AG08395 (cell line): ENCODE results near the gene METTL17.
"Not testable (repeated sequence)": the region's sequence is repeated elsewhere in the genome, so short reads cannot be mapped to it uniquely, and the experiment has no call there.

Source experiments
- DNase-seq: peaks from one replicate; pipeline ENCODE4 v3.0.0; 2012; ENCODE audit warnings: mixed read lengths, low spot score

METTL17 gene

DNA sequence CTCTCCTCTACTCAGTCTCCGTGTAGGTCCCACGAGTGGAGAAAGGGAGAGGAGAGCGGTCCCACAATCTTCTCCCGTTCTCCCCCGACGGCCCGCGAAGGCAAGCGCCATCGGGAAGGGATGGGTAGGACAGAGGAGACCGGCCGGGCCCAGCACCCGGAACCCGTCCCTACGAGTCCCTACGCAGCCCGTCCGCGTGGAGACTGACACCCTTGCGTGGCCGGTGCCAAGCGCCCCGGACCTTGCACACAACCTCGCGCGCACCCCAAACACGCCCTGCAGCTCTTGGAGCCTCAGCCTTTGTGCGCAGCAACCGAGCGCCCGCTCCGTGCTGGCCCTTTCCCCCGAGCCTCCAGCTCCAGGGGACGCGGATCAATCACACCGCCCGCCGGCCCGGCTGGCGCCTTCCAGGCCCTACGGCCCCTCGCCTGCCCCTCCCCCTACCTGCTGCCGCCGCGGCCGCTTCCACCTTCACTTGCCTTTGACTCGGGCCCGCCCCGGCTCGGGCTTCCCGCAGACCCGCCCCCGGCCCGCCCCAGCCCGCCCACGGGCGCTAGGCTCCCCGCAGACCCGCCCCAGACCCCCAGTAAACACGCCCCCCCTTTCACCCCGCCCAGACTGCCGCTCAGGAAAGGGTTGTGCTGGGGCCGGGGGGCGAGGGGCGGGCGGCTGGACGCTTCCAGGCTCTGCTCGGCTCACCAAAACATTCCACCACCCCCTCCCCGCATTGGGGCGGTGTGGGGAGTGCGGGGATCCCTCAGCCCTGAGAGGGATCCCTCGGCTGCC is 35.0 kb downstream of the METTL17 start, which contains the start of gene NDRG2:
Gene NDRG2 (minus strand): TSS at position 477 of the 786 bp plus-strand sequence. CDS start 1,746 bp downstream, outside the sequence.
- DNase-seq: no peak

- DNase-seq: no peak
These were observed 35.8 kb downstream of the METTL17 start for GRCh38 chr14:21025371-21026273.

GRCh38 chr14:21026274-21026987 is 36.7 kb downstream of the METTL17 start:
- DNase-seq: no peak

GRCh38 chr14:21026988-21027315 is 37.2 kb downstream of the METTL17 start:
- no peak for DNase-seq

- no peak for DNase-seq
These were observed 40.1 kb downstream of the METTL17 start, which contains the start of gene TPPP2 for GRCh38 chr14:21029917-21030316. Gene TPPP2, plus strand, starts transcription at chr14:21030217. Its CDS starts 365 bp downstream, at chr14:21030582.

GRCh38 chr14:21030531-21030930 is 40.8 kb downstream of the METTL17 start:
- no peak for DNase-seq

DNA sequence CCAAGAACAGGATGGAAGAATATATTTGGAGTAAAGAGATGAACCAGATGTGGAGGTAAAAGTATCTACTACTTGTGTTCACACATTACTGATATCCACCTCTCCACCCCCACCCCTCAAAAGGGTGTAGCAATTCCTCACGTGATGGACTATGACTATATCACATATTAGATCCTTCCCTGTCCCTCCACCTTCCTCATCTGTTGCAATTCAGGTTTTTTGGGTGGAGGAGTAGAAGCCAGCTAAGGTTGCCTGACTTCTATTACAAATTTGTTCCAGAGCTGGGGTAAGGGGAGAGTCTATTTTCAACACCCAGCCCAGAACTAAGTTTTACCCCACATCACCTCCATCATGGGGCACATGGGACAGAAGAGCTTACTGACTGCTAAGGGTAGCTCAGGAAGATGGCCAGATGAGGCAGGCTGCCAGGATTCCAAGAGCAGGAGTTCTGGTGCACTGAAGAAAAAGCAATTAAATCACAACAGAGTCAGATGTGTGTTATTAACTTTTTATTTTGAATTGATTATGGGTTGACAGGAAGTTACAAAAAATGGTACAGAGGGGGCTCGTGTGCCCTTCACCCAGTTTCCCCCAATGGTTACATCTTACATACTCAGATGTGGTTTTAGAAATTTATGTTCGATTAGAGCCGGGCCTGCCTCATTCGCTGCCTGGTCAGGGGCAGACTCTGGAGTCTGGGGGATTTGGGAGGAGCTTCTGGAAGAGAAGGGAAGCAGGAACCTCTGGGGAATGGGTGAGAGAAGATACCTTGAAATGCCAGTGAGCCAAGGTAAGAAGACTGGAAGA is 42.7 kb downstream of the METTL17 start:
- no peak for DNase-seq

- no peak for DNase-seq
These were observed 43.4 kb downstream of the METTL17 start for GRCh38 chr14:21033133-21033698.

DNA sequence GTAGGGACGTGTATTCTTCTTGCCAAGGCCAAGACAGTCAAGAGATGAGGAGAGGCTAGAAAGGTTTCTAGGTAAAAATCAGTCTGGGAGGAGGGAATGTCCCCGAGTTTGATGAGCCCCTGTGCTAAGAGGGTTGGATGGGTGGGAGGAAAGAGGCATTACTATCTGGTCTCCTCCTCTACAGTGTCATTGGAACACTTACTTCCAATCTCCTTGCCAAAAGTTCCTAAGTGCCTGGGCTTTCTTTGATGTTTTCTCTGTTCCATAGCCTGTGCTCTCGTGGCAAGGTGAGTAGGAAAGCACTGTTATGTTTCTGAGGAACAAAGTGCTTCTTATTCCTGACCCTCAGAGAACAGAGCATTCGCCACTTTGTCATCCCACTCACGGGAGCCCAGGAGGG is 44.9 kb downstream of the METTL17 start, which contains the start of gene RNASE13:
Gene RNASE13 (minus strand): TSS at position 101 of the 400 bp plus-strand sequence. CDS start 519 bp downstream, outside the sequence.
- no peak for DNase-seq

- peak; percentile 20 for DNase-seq
These were observed 47.0 kb downstream of the METTL17 start for GRCh38 chr14:21036751-21037150.

- no peak for DNase-seq
These were observed 47.4 kb downstream of the METTL17 start for GRCh38 chr14:21037156-21037555.

- DNase-seq: peak; percentile 62
These were observed 49.0 kb downstream of the METTL17 start for GRCh38 chr14:21038441-21039422.

GRCh38 chr14:21039585-21040369 is 50.0 kb downstream of the METTL17 start:
- peak; percentile 76 for DNase-seq

DNA sequence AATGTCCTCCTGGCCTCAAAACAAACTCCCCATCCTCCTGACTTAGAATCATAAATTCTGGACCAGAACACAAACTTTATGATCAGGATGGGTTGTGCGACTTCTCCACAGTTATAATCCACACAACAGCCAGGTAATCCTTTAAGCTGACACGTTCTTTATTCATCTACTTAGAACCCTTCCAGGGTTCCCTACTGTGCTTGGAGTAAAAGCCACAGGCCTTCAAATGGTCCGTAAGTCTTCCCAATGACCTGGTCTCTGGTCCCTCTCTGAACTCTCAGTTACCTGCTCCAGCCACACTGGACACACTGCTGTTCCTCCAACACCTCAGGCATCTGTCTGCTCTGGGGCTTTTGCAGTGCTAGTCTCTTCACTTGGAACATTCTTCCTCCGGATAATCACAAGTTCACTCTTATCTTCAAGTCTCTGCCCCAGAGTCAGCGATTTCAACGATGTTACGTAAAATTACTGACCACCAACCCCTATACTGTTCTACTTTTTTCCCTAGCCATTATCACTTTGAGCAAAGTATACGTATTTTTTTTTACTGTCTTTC is 50.7 kb downstream of the METTL17 start:
- no peak for DNase-seq

GRCh38 chr14:21040941-21041340 is 51.2 kb downstream of the METTL17 start:
- DNase-seq: not testable (repeated sequence)

- DNase-seq: peak; percentile 64
These were observed 52.1 kb downstream of the METTL17 start, which contains the start of gene RNASE7 for GRCh38 chr14:21041676-21042433. Gene RNASE7, plus strand, starts transcription at chr14:21042362. Its CDS starts 631 bp downstream, at chr14:21042993.

GRCh38 chr14:21042918-21043317 is 53.1 kb downstream of the METTL17 start:
- peak; percentile 15 for DNase-seq
